K562 (cell line): Measurements from ENCODE around the gene PIGB. TPM values are rescaled to one million over a fixed set of nuclear protein-coding genes. Genes with fewer than 3 reads are reported as not detected.
A peak's percentile ranks its signal among the peaks of the same experiment; 100 is the strongest.
"Not testable (repeated sequence)": the region's sequence is repeated elsewhere in the genome, so short reads cannot be mapped to it uniquely, and the experiment has no call there.

Experiments used
- ATAC-seq: fragments of 200-7000 bp; cut with Tn5 transposase; 3 replicates; pipeline ENCODE4 v1.9.1; 2020; ENCODE audit warnings: moderate library complexity
- BruUV-seq: library from RNA; stranded (reverse); fragments of 400-500 nt; replicated peaks from 2 replicates; lab custom pipeline; 2021; lab: Mats Ljungman, UMichigan
- CTCF ChIA-PET: fragments of 300-600 bp; formaldehyde crosslinking; extraction: SDS; loops from one replicate; lab custom pipeline; 2021; ENCODE audit warnings: low intra/inter-chr PET ratio; lab: Yijun Ruan, JAX
- POLR2A ChIA-PET: fragments of 300-600, 350-650 bp; sonication (Branson Sonifier 250); formaldehyde crosslinking; extraction: SDS; loops from one replicate; lab custom pipeline; 2021; ENCODE audit warnings: antibody characterized with exemption, inconsistent platforms; lab: Yijun Ruan, JAX
- DNase-seq, 4 experiments: peaks; one replicate each; pipeline versions ENCODE4 v3.0.0 to v3.0.0-alpha.2; 2011 to 2018; ENCODE audit warnings: low spot score in 3 of 4, mixed read lengths in 3 of 4; ENCODE audit errors: extremely low read depth in 1 of 4
- FAIRE-seq: peaks from 2 replicates; lab custom pipeline; 2011; peaks lifted over from hg19 to GRCh38; lab: Jason Lieb, UNC
- H2AFZ ChIP-seq: 2 replicates; pipeline ENCODE4 v1.6.0; 2011; ENCODE audit warnings: low read depth, low read length, control low read depth, inconsistent platforms
- H3K27ac ChIP-seq: fragments of 200-600 bp; 3 replicates; pipeline ENCODE4 v1.8.0; 2011; ENCODE audit warnings: low read depth, mild to moderate bottlenecking, control low read depth, inconsistent platforms, low read length, moderate library complexity, mixed read lengths; ENCODE audit errors: extremely low read depth
- H3K27me3 ChIP-seq, 2 experiments: fragments of 300-600 bp in 1 of 2; 2 replicates in 1 of 2; 3 replicates in 1 of 2; pipeline versions ENCODE4 v1.6.0 to v1.8.0; 2011; ENCODE audit warnings: inconsistent platforms in 2 of 2, low read length in 2 of 2, mild to moderate bottlenecking in 1 of 2, mixed read lengths in 1 of 2, moderate library complexity in 1 of 2; ENCODE audit not compliant: control insufficient read depth in 2 of 2, insufficient read depth in 2 of 2
- H3K36me3 ChIP-seq: fragments of 300-600 bp; 3 replicates; pipeline ENCODE4 v1.8.0; 2011; ENCODE audit warnings: mild to moderate bottlenecking, low read length, inconsistent platforms; ENCODE audit not compliant: control insufficient read depth, insufficient read depth
- H3K4me1 ChIP-seq, 2 experiments: fragments of 200-600 bp in 1 of 2; replicated peaks in 1 of 2; 2 replicates in 1 of 2; 3 replicates in 1 of 2; pipeline versions ENCODE4 v1.5.1 to v1.8.0; 2011; ENCODE audit warnings: inconsistent platforms in 2 of 2, low read length in 2 of 2, mild to moderate bottlenecking in 1 of 2, mixed read lengths in 1 of 2, moderate library complexity in 1 of 2; ENCODE audit not compliant: control insufficient read depth in 2 of 2, insufficient read depth in 2 of 2
- H3K4me2 ChIP-seq: 2 replicates; pipeline ENCODE4 v1.6.1; 2011; ENCODE audit warnings: low read length, control low read depth, inconsistent platforms, mixed read lengths; ENCODE audit not compliant: insufficient read depth
- H3K4me3 ChIP-seq: fragments of 200-600 bp; sonication (generic), shearing (Covaris generic); 2 replicates; pipeline ENCODE4 v1.5.1; 2016; ENCODE audit warnings: control low read depth, inconsistent platforms
- H3K79me2 ChIP-seq: fragments of 200-600 bp; 3 replicates; pipeline ENCODE4 v1.8.0; 2011; ENCODE audit warnings: low read length, inconsistent platforms; ENCODE audit not compliant: control insufficient read depth, insufficient read depth
- H3K9ac ChIP-seq, 2 experiments: 2 replicates each; pipeline versions ENCODE4 v1.6.0 to v1.6.1; 2011; ENCODE audit warnings: low read depth in 2 of 2, low read length in 2 of 2, control low read depth in 1 of 2, inconsistent platforms in 1 of 2, mild to moderate bottlenecking in 1 of 2, mixed read lengths in 1 of 2; ENCODE audit not compliant: insufficient read depth in 1 of 2
- H3K9me1 ChIP-seq: one replicate; pipeline ENCODE4 v1.6.0; 2011; ENCODE audit warnings: inconsistent platforms, mild to moderate bottlenecking, low read length, moderate library complexity; ENCODE audit not compliant: control insufficient read depth, insufficient read depth
- H3K9me3 ChIP-seq: replicated peaks from 2 replicates; pipeline ENCODE4 v1.5.1; 2011; ENCODE audit warnings: low read depth, low read length, inconsistent platforms; ENCODE audit not compliant: control insufficient read depth, insufficient read depth
- H4K20me1 ChIP-seq: replicated peaks from 2 replicates; pipeline ENCODE4 v1.6.1; 2011; ENCODE audit warnings: low read length, inconsistent platforms, mixed read lengths; ENCODE audit not compliant: control insufficient read depth, insufficient read depth
- ARID1B ChIP-seq: fragments of 450-650 bp; IDR thresholded peaks from 2 replicates; pipeline ENCODE4 v1.6.1; 2016; ENCODE audit warnings: antibody characterized with exemption, mild to moderate bottlenecking, inconsistent platforms
- ARNT ChIP-seq, 2 experiments: fragments of 450-650 bp; IDR thresholded peaks; 2 replicates each; pipeline ENCODE4 v1.6.1; 2016; ENCODE audit warnings: mild to moderate bottlenecking in 1 of 2
- BCOR ChIP-seq: fragments of 450-650 bp; IDR thresholded peaks from 2 replicates; pipeline ENCODE4 v1.6.1; 2016
- CBFA2T3 ChIP-seq: fragments of 450-650 bp; IDR thresholded peaks from 2 replicates; pipeline ENCODE4 v1.6.1; 2017
- DMBX1 ChIP-seq: fragments of 250-450 bp; sonication (Bioruptor Pico); IDR thresholded peaks from 2 replicates; pipeline ENCODE4 v1.8.0; 2022; ENCODE audit warnings: inconsistent platforms, mild to moderate bottlenecking, moderate library complexity, borderline replicate concordance
- EP300 ChIP-seq: IDR thresholded peaks from 2 replicates; pipeline ENCODE4 v1.6.1; 2012; ENCODE audit warnings: low read length, improper control_type of control experiment
- HDAC1 ChIP-seq, 2 experiments: fragments of 450-650 bp; IDR thresholded peaks; 2 replicates each; pipeline ENCODE4 v1.6.1; 2016 to 2017; ENCODE audit warnings: inconsistent platforms in 1 of 2, mild to moderate bottlenecking in 1 of 2, moderate library complexity in 1 of 2
- IFI16 ChIP-seq: fragments of 250-450 bp; sonication (Bioruptor Pico); IDR thresholded peaks from 2 replicates; pipeline ENCODE4 v2.1.2; 2022; ENCODE audit warnings: mild to moderate bottlenecking, inconsistent platforms
- JUND ChIP-seq, 2 experiments: IDR thresholded peaks; 2 replicates in 1 of 2; 3 replicates in 1 of 2; pipeline ENCODE4 v1.6.1; 2011; ENCODE audit warnings: borderline replicate concordance in 2 of 2, low read depth in 2 of 2, low read length in 2 of 2, improper control_type of control experiment in 1 of 2, missing biosample characterization in 1 of 2, missing genetic modification characterization in 1 of 2, missing genetic modification reagents in 1 of 2
- KDM1A ChIP-seq, 2 experiments: fragments of 450-650 bp; IDR thresholded peaks; 2 replicates each; pipeline ENCODE4 v1.6.1; 2016; ENCODE audit warnings: mild to moderate bottlenecking in 2 of 2
- MEIS2 ChIP-seq: fragments of 450-650 bp; IDR thresholded peaks from 2 replicates; pipeline ENCODE4 v1.6.1; 2014; ENCODE audit warnings: mild to moderate bottlenecking; ENCODE audit not compliant: partially characterized antibody
- NFE2 ChIP-seq: IDR thresholded peaks from 2 replicates; pipeline ENCODE4 v1.6.1; 2014; ENCODE audit warnings: antibody characterized with exemption, low read depth
- RBM25 ChIP-seq: fragments of 200-400 bp; formaldehyde crosslinking; IDR thresholded peaks from 2 replicates; pipeline ENCODE4 v1.6.1; 2018; ENCODE audit warnings: low read length, low read depth, moderate library complexity; ENCODE audit not compliant: severe bottlenecking
- RCOR1 ChIP-seq, 2 experiments: IDR thresholded peaks; 2 replicates each; pipeline ENCODE4 v1.6.1; 2012; ENCODE audit warnings: low read depth in 2 of 2, low read length in 2 of 2, borderline replicate concordance in 1 of 2, improper control_type of control experiment in 1 of 2
- SMAD4 ChIP-seq: fragments of 250-450 bp; sonication (Bioruptor Pico); conservative IDR thresholded peaks from 2 replicates; pipeline ENCODE4 v1.8.0; 2021; ENCODE audit warnings: inconsistent platforms, mild to moderate bottlenecking, moderate library complexity
- SMARCA4 ChIP-seq: fragments of 450-650 bp; IDR thresholded peaks from 2 replicates; pipeline ENCODE4 v1.6.1; 2016
- SMARCA5 ChIP-seq: fragments of 450-650 bp; IDR thresholded peaks from 2 replicates; pipeline ENCODE4 v1.6.1; 2016
- TCF3 ChIP-seq: sonication (generic); formaldehyde crosslinking; IDR thresholded peaks from 2 replicates; pipeline ENCODE4 v1.4.0; 2020; ENCODE audit warnings: mild to moderate bottlenecking, missing genetic modification reagents
- ZEB2 ChIP-seq: fragments of 450-650 bp; IDR thresholded peaks from 2 replicates; pipeline ENCODE4 v1.6.1; 2016
- ZNF134 ChIP-seq: fragments of 250-450 bp; sonication (Bioruptor Pico); conservative IDR thresholded peaks from 2 replicates; pipeline ENCODE4 v1.4.0; 2020
- ZNF24 ChIP-seq: fragments of 450-650 bp; IDR thresholded peaks from 2 replicates; pipeline ENCODE4 v1.6.1; 2016
- ZSCAN29 ChIP-seq: fragments of 450-650 bp; IDR thresholded peaks from 2 replicates; pipeline ENCODE4 v1.6.1; 2017
- WGBS: fragments of 100-300 bp; shearing (Covaris generic); methylation state at CpG from one replicate; pipeline ENCODE4 v1.1.6; 2016; ENCODE audit warnings: low coverage, mixed read lengths; ENCODE audit not compliant: insufficient coverage; ENCODE audit errors: missing lambda C conversion rate; 5-methylcytosine and 5-hydroxymethylcytosine counted together
- in situ Hi-C: fragments of 300-500 bp; cut with MboI; formaldehyde crosslinking; loops from 4 replicates; pipeline ENCODE4 v1.15.0; 2018; ENCODE audit warnings: inconsistent platforms, mixed read lengths
- intact Hi-C: fragments of 100-400 bp; cut with micrococcal nuclease; formaldehyde crosslinking; loops from 2 replicates; pipeline ENCODE4 v1.14.2; 2022
- polyA plus RNA-seq, 8 experiments: library from polyadenylated mRNA; depleted of rRNA in 4 of 8; stranded (reverse) in 5 of 8; unstranded in 3 of 8; fragments of >200 nt; fragmentation: Nextera tagmentation in 2 of 8; fragmentation: Illumina TruSeq in 1 of 8; extraction: Ambion mirVana in 2 of 8; extraction: Trizol in 1 of 8; gene quantifications; 2 replicates each; pipeline versions ENCODE4 v1.2.1 to v1.2.3, GENCODE V29; 2011 to 2014; ENCODE audit warnings: inconsistent platforms in 1 of 8, missing spikeins in 1 of 8
- total RNA-seq, 7 experiments: library from RNA; depleted of rRNA in 6 of 7; stranded (reverse); fragments of >200 nt in 6 of 7; fragmentation: Illumina TruSeq in 2 of 7; extraction: Trizol in 2 of 7; gene quantifications; 2 replicates each; pipeline versions ENCODE4 v1.2.1 to v1.2.3, GENCODE V29; 2011 to 2021; ENCODE audit warnings: low replicate concordance in 1 of 7
- TF ChIP-seq, protein P1 (sequence below), 2 experiments: fragments of 450-650 bp; IDR thresholded peaks; 2 replicates each; pipeline ENCODE4 v1.6.1; 2016

The PIGB gene
- total and polyA plus RNA-seq, 9 of the 15 experiments (the other 6 are each of a cell fraction or from before 2014, with no cell fraction given): 9.9 to 32.3 (median 18.2) TPM

- peaks cover 84% of the 10 kb centered on the region for H3K79me2 ChIP-seq
- peaks cover 10% of the 10 kb centered on the region; the same call in 1 of the 2 replicates for H4K20me1 ChIP-seq
- POLR2A ChIA-PET: interaction anchor here (0.9 to 1.7 kb wide), 3 partner anchors 8 to 121 kb away, joined by 3 to 4 read pairs (median 3); no protein-coding TSS in a partner anchor
- ATAC-seq (peak; percentile 39), DNase-seq (peak in 2 of 4 experiments; percentile 46 to 78), FAIRE-seq (peak; percentile 69)
- peaks cover 27% of the 10 kb centered on the region for H3K36me3 ChIP-seq
- H3K9me1 ChIP-seq; CTCF ChIA-PET; H2AFZ ChIP-seq; BruUV-seq; H3K27me3 ChIP-seq; H3K4me3 ChIP-seq; H3K9me3 ChIP-seq; TF ChIP-seq JUND (IDR thresholded peaks at IDR 0.05; ENCODE audit: borderline replicate concordance, low read depth, low read length): not testable (repeated sequence)
- H3K4me2 ChIP-seq: peak overlapping the region; percentile 57
- in situ Hi-C loops (loop anchor here (5.0 kb wide), 1 partner anchor 69 kb away; no protein-coding TSS in a partner anchor), intact Hi-C loops (loop anchor here (5.0 kb wide), 1 partner anchor 89 kb away; the partner anchor contains the start of gene RSL24D1)
- H3K9ac ChIP-seq: peak overlapping the region in 1 of 2 experiments; percentile 13; a peak in 2 of 4 replicates
- H3K27ac ChIP-seq: peak overlapping the region; percentile 31; the same call in 1 of the 3 replicates
- WGBS: 41% methylated on average over 5 of the region's 10 CpGs
- peaks cover 31 to 57% of the 10 kb centered on the region in 2 experiments for H3K4me1 ChIP-seq
- TF ChIP-seq KDM1A (IDR thresholded peaks at IDR 0.05) (peak in 1 of 2 experiments; percentile 56; a peak in 2 of 4 replicates), ZNF24 (peak; percentile 76; the same call in 1 of the 2 replicates), SMAD4 (CRISPR knock-in tag) (0 out of 2 replicates have a peak, but pooled peaks have one; percentile 13), SMARCA5 (peak; percentile 81; the same call in 1 of the 2 replicates), BCOR (peak; percentile 85), NFE2 (0 out of 2 replicates have a peak, but pooled peaks have one; percentile 3), CBFA2T3 (peak; percentile 45; the same call in 1 of the 2 replicates), ZEB2 (peak; percentile 18; the same call in 1 of the 2 replicates), RCOR1 (IDR thresholded peaks at IDR 0.05; ENCODE audit: borderline replicate concordance in 1 of 2, low read depth in 2 of 2, low read length in 2 of 2) (peak in 1 of 2 experiments; percentile 57; a peak in 1 of 4 replicates), ZNF134 (peak; percentile 53; the same call in 1 of the 2 replicates), TCF3 (CRISPR knock-in tag) (peak; percentile 31), ZSCAN29 (peak; percentile 74), IFI16 (CRISPR knock-in tag) (0 out of 2 replicates have a peak, but pooled peaks have one; percentile 6), JUND (tag; IDR thresholded peaks at IDR 0.05; ENCODE audit: borderline replicate concordance, low read depth, low read length) (peak; percentile 28; the same call in 1 of the 3 replicates), EP300 (peak; percentile 10; the same call in 1 of the 2 replicates), ARNT (IDR thresholded peaks at IDR 0.05) (peak in 1 of 2 experiments; percentile 13; a peak in 1 of 4 replicates), DMBX1 (CRISPR knock-in tag) (peak; percentile 19; the same call in 1 of the 2 replicates), SMARCA4 (0 out of 2 replicates have a peak, but pooled peaks have one; percentile 14), ARID1B (peak; percentile 34; the same call in 1 of the 2 replicates), MEIS2 (peak; percentile 10), RBM25 (peak; percentile 86), HDAC1 (IDR thresholded peaks at IDR 0.05) (0 out of 4 replicates have a peak, but pooled peaks of 1 of the 2 experiments have one; percentile 35)
- TF ChIP-seq, protein P1, sequence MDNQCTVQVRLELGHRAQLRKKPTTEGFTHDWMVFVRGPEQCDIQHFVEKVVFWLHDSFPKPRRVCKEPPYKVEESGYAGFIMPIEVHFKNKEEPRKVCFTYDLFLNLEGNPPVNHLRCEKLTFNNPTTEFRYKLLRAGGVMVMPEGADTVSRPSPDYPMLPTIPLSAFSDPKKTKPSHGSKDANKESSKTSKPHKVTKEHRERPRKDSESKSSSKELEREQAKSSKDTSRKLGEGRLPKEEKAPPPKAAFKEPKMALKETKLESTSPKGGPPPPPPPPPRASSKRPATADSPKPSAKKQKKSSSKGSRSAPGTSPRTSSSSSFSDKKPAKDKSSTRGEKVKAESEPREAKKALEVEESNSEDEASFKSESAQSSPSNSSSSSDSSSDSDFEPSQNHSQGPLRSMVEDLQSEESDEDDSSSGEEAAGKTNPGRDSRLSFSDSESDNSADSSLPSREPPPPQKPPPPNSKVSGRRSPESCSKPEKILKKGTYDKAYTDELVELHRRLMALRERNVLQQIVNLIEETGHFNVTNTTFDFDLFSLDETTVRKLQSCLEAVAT (IDR thresholded peaks at IDR 0.05): peak in 1 of 2 experiments; percentile 74; a peak in 2 of 4 replicates
Observed at GRCh38 chr15:55286442-55287189, 32.4 kb upstream of the PIGB start.
